SU-DHL-6 (cell line): Measurements from ENCODE around the gene TSPAN33.

Source experiments
- EZH2phosphoT487 ChIP-seq: fragments of 200-600 bp; sonication (generic), shearing (Covaris generic); conservative IDR thresholded peaks from 2 replicates; pipeline ENCODE4 v1.6.1; 2018; ENCODE audit warnings: mild to moderate bottlenecking, antibody characterized with exemption, low read length, moderate library complexity, mixed read lengths
- TF ChIP-seq, protein P1 (sequence below): fragments of 200-600 bp; sonication (generic); IDR thresholded peaks from one replicate; pipeline ENCODE4 v1.5.1; 2017; ENCODE audit warnings: antibody characterized with exemption, mild to moderate bottlenecking, low read length, moderate library complexity; ENCODE audit not compliant: insufficient read depth, poor library complexity, severe bottlenecking

DNA sequence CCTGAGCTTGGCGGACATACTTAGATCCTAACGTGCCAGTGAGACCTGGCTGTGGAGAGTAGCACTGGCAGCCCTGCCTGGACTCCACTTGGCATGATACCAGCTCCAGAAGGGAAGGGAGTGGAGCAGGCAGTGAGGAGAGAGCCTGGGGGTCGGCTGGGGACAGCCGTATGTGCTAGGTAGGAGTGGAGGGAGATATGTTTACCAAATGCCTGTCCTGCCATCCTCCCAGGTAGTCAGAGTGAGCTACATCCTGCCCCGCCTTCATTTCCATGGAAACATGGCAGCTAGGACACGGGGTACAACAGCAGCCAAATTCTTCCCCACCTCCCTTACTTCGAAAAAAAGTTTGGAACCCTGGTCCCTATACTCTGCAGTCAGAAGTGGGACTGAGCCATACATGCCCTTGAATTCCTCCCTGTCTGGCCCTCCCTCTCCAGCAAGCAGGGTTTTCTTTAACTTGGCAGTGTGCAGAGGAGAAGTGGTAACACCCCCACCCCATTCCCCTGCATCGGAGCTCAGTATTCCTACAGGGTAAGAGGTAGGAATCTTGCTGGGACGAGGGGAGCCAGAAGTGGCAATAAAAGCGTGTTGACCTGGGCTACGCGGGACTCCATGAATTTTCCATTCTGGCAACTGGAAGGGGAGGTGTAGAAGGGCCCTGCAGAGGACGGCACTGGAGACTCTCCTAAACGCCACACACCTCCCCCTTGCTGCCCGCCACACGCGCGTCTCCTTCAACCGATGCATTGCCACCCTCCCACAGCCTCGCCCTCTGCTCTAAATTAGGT lies 23.9 kb downstream of the TSPAN33 start:
- TF ChIP-seq, protein P1, sequence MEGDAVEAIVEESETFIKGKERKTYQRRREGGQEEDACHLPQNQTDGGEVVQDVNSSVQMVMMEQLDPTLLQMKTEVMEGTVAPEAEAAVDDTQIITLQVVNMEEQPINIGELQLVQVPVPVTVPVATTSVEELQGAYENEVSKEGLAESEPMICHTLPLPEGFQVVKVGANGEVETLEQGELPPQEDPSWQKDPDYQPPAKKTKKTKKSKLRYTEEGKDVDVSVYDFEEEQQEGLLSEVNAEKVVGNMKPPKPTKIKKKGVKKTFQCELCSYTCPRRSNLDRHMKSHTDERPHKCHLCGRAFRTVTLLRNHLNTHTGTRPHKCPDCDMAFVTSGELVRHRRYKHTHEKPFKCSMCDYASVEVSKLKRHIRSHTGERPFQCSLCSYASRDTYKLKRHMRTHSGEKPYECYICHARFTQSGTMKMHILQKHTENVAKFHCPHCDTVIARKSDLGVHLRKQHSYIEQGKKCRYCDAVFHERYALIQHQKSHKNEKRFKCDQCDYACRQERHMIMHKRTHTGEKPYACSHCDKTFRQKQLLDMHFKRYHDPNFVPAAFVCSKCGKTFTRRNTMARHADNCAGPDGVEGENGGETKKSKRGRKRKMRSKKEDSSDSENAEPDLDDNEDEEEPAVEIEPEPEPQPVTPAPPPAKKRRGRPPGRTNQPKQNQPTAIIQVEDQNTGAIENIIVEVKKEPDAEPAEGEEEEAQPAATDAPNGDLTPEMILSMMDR = no peak
- no peak for TF ChIP-seq EZH2phosphoT487
